ENCODE data around the gene GPBP1L1. TPM values are rescaled to one million over a fixed set of nuclear protein-coding genes. Genes with fewer than 3 reads are reported as not detected.

The GPBP1L1 gene
- total and polyA plus RNA-seq, 9 of the 15 experiments (the other 6 are each of a cell fraction or from before 2014, with no cell fraction given), result 86.0 to 216 (median 138) TPM

DNA sequence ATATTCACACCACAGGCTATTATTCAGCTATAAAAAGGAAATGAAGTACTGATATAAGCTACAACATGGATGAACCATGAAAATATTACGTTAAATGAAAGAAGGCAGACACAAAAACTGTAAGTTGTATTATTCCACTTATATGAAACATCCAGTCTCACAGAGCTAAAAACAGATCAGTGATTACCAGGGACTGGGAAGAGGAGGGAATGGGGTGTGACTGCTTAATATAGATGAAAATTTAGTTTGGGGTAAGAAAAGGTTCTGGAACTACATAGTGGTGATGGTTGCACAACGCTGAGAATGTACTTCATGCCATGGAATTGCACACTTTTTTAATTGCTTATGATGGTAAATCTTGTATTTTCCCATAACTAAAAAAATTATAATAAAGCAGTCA lies 19.5 kb downstream of the GPBP1L1 start (continued):
- no peak for TF ChIP-seq PYGO2 (tag; IDR thresholded peaks at IDR 0.05)

DNA sequence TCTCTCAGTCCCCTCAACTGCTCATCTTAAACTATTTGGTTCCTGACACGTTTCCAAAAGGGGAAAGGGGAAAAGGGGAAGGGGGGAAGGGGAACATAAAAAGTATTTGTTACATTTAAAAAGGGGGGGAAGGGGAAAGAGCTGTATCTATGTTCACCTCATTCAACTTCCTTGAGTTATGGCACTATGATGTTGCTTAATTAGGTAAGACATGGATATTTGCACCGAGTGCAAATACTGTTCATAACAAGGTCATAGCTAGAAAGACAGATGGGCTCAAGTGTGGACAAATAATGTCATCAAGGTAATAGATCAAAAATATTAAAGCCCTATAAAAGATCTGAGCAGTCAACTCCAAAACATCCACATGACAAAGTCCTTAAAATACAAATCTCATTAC lies 26.0 kb downstream of the GPBP1L1 start:
- Histone ChIP-seq H3K4me1 (replicated peaks in 1 of 2; ENCODE audit: control insufficient read depth in 2 of 2, insufficient read depth in 2 of 2, low read length in 2 of 2) (0 out of 5 replicates have a peak, but pooled peaks cover 0 to 2% of the 10 kb centered on the region in 2 experiments), H3K9me3 (replicated peaks; ENCODE audit: control insufficient read depth, insufficient read depth, low read depth, low read length) (no peaks in the 10 kb centered on the region), H4K20me1 (replicated peaks; ENCODE audit: control insufficient read depth, insufficient read depth, low read length) (0 out of 2 replicates have a peak, but pooled peaks cover 5% of the 10 kb centered on the region), H3K4me3 (no peak overlapping the region), H3K9me1 (ENCODE audit: control insufficient read depth, insufficient read depth, low read length) (no peaks in the 10 kb centered on the region), H2AFZ (ENCODE audit: low read depth, low read length) (no peak overlapping the region), H3K27ac (ENCODE audit: extremely low read depth, low read depth, low read length) (no peak overlapping the region), H3K4me2 (ENCODE audit: insufficient read depth, low read length) (no peak overlapping the region), H3K27me3 (ENCODE audit: control insufficient read depth in 2 of 2, insufficient read depth in 2 of 2, low read length in 2 of 2) (no peaks in the 10 kb centered on the region), H3K36me3 (ENCODE audit: control insufficient read depth, insufficient read depth, low read length) (peaks cover 72% of the 10 kb centered on the region), H3K9ac (ENCODE audit: insufficient read depth in 1 of 2, low read depth in 2 of 2, low read length in 2 of 2) (no peak overlapping the region), H3K79me2 (ENCODE audit: control insufficient read depth, insufficient read depth, low read length) (peaks cover 56% of the 10 kb centered on the region)
- POLR2A ChIA-PET, result interaction anchor here (0.6 to 4.6 kb wide), 4 partner anchors 10 to 840 kb away, joined by 3 to 21 read pairs (median 6); no protein-coding TSS in a partner anchor
- ATAC-seq (no peak), FAIRE-seq (no peak), DNase-seq (ENCODE audit: extremely low read depth in 1 of 4, low spot score in 3 of 4) (no peak)
- intact Hi-C loops (cut with micrococcal nuclease) (no loop called here), in situ Hi-C loops (cut with MboI) (no loop called here)
- WGBS (ENCODE audit: insufficient coverage, low coverage, missing lambda C conversion rate), result 63% methylated on average over 2 of the region's 2 CpGs
- BruUV-seq (replicated peaks), result TSS peak; percentile 30
- TF ChIP-seq SMAD1 (IDR thresholded peaks at IDR 0.05; ENCODE audit: low read depth, low read length, partially characterized antibody) (no peak), NFE2 (IDR thresholded peaks at IDR 0.05; ENCODE audit: low read depth) (no peak), POLR3A (IDR thresholded peaks at IDR 0.05; ENCODE audit: borderline replicate concordance, extremely low read depth, insufficient read depth, insufficient read length) (no peak), TRIM24 (IDR thresholded peaks at IDR 0.05) (no peak), MCM5 (IDR thresholded peaks at IDR 0.05; ENCODE audit: low read depth) (no peak), HDAC1 (IDR thresholded peaks at IDR 0.05) (no peak), ZNF445 (CRISPR knock-in tag; IDR thresholded peaks at IDR 0.05; ENCODE audit: low read depth) (no peak), MYBL2 (IDR thresholded peaks at IDR 0.05; ENCODE audit: low read depth) (no peak), MYBL2 (CRISPR knock-in tag; IDR thresholded peaks at IDR 0.05; ENCODE audit: borderline replicate concordance) (no peak), KDM1A (IDR thresholded peaks at IDR 0.05) (no peak)
- TF ChIP-seq, protein P1, sequence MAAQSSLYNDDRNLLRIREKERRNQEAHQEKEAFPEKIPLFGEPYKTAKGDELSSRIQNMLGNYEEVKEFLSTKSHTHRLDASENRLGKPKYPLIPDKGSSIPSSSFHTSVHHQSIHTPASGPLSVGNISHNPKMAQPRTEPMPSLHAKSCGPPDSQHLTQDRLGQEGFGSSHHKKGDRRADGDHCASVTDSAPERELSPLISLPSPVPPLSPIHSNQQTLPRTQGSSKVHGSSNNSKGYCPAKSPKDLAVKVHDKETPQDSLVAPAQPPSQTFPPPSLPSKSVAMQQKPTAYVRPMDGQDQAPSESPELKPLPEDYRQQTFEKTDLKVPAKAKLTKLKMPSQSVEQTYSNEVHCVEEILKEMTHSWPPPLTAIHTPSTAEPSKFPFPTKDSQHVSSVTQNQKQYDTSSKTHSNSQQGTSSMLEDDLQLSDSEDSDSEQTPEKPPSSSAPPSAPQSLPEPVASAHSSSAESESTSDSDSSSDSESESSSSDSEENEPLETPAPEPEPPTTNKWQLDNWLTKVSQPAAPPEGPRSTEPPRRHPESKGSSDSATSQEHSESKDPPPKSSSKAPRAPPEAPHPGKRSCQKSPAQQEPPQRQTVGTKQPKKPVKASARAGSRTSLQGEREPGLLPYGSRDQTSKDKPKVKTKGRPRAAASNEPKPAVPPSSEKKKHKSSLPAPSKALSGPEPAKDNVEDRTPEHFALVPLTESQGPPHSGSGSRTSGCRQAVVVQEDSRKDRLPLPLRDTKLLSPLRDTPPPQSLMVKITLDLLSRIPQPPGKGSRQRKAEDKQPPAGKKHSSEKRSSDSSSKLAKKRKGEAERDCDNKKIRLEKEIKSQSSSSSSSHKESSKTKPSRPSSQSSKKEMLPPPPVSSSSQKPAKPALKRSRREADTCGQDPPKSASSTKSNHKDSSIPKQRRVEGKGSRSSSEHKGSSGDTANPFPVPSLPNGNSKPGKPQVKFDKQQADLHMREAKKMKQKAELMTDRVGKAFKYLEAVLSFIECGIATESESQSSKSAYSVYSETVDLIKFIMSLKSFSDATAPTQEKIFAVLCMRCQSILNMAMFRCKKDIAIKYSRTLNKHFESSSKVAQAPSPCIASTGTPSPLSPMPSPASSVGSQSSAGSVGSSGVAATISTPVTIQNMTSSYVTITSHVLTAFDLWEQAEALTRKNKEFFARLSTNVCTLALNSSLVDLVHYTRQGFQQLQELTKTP (IDR thresholded peaks at IDR 0.05; ENCODE audit: low read depth in 1 of 2, partially characterized antibody in 2 of 2), result no peak
- TF ChIP-seq, protein P2, sequence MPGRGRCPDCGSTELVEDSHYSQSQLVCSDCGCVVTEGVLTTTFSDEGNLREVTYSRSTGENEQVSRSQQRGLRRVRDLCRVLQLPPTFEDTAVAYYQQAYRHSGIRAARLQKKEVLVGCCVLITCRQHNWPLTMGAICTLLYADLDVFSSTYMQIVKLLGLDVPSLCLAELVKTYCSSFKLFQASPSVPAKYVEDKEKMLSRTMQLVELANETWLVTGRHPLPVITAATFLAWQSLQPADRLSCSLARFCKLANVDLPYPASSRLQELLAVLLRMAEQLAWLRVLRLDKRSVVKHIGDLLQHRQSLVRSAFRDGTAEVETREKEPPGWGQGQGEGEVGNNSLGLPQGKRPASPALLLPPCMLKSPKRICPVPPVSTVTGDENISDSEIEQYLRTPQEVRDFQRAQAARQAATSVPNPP (IDR thresholded peaks at IDR 0.05; ENCODE audit: borderline replicate concordance, insufficient read depth, insufficient read length), result no peak
- TF ChIP-seq, protein P3, sequence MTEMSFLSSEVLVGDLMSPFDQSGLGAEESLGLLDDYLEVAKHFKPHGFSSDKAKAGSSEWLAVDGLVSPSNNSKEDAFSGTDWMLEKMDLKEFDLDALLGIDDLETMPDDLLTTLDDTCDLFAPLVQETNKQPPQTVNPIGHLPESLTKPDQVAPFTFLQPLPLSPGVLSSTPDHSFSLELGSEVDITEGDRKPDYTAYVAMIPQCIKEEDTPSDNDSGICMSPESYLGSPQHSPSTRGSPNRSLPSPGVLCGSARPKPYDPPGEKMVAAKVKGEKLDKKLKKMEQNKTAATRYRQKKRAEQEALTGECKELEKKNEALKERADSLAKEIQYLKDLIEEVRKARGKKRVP (CRISPR knock-in tag; IDR thresholded peaks at IDR 0.05), result no peak
- CTCF ChIA-PET (ENCODE audit: low intra/inter-chr PET ratio), result no interaction called here

Data from K562 (cell line).